ENCODE measurements around the gene HTRA3.
"Not testable (repeated sequence)": the region's sequence is repeated elsewhere in the genome, so short reads cannot be mapped to it uniquely, and the experiment has no call there.

HTRA3 gene

DNA sequence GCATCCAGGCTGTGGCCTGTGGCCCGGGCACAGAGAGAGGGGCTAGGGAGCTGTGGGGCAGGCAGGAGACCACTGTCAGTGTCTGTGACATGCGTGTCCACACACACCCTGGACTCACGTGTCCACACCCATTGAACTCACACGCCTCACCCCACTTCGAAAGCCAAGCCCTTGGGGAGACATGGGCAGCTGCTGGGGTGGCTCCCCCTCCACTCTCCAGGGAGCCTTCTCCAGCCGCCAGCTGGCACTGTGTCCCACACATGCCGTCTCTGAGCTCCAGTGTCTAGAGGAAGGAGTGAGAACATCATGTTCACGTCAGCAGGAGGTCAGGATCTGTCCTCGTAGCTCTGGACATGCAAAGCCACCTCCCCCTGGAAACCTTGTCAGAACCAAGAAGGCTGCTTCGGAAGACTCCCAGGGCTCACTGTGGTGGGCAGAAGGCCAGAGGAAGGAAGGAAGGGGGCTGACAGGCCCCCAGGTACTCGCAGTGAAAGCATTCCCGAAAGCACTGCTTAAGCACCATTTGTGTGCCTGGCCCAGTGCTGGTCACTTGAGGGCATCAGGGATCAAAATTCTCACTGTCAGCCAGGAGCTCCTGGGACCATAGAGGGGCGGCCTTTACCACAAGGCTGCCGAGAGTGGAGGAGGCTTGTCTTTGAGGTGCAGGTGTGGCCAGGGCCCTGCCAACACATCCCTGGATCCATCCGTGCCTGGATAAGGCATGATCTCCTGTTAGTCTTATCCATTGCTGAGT lies 61.4 kb downstream of the HTRA3 start:
- DNase-seq, result no peak

GRCh38 chr4:8331575-8331955 lies 62.0 kb downstream of the HTRA3 start:
- no peak for DNase-seq

DNA sequence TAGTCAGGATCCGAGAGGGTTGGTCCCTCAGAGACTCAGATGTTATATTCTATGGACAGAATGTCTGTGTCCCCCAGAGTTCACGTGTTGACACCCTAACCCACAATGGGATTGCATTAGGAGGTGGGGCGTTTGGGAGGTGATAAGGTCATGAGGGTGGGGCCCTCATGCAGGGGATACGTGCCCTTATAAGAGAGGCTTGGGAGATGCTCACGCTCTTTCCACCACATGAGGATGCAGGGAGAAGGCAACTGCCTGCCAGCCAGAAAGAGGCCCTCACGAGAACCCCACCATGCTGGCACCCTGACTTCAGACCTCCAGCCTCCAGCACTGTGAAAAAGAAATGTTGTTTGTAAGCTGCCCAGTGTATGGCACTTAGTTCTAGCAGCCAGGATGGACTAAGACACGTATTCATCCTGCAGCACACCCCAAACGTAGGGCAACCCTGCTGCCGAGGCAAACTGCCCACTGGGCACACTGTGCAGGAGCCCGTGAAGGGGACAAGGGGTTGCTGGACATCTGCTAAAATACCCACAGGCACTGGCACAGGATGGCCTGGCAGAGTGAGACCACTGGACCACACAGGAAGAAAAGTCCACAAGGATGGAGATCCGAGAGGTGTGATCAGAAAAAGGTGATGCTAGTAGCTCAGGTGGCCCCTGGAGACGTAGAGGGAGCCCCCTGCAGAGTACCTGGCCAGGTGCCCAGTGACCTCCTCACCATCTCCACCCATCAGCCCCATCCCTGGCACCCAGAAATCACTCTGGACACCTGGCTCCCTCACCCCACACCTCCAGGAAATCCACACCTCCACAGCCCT lies 62.7 kb downstream of the HTRA3 start:
- no peak for DNase-seq

- no peak for DNase-seq
Observed at GRCh38 chr4:8332891-8333331, 63.4 kb downstream of the HTRA3 start.

DNA sequence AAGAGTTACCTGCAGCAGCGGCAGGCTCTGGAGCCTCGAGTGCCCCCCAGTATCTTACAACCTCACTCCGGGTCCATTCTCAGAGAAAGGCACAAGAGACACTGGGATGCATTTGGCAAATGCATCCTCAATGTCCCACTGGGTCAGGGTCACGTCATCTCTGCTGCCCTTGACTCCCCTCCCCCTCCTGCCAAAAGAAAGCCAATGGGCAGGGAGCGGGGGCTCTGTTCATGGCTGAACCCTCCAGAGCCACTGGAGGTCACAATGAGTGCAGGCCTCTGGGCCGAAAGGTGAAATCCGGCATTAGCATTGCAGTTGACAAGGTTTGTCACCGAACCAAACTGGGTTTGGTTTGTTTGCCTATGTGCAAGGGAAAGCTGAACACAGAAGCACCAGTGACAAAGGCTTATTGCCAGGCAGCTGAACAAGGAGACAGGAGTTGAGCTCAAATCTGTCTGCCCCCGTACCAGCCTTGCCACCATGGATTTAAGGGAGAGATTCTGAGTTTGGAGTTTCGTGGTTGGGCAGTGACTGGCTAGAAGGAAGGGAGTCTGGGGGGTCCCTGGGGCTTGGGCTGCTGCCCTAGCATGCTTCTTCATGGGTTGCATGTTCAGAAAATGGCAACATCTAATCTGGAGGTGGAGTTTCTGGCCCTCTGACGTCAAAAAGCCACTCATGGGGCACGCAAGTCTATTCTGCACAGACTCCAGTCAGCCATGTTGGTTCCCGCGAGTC lies 64.3 kb downstream of the HTRA3 start:
- no peak for DNase-seq

GRCh38 chr4:8334786-8335460 lies 65.4 kb downstream of the HTRA3 start:
- no peak for DNase-seq

- no peak for DNase-seq
Observed at GRCh38 chr4:8335848-8336247, 66.3 kb downstream of the HTRA3 start.

DNA sequence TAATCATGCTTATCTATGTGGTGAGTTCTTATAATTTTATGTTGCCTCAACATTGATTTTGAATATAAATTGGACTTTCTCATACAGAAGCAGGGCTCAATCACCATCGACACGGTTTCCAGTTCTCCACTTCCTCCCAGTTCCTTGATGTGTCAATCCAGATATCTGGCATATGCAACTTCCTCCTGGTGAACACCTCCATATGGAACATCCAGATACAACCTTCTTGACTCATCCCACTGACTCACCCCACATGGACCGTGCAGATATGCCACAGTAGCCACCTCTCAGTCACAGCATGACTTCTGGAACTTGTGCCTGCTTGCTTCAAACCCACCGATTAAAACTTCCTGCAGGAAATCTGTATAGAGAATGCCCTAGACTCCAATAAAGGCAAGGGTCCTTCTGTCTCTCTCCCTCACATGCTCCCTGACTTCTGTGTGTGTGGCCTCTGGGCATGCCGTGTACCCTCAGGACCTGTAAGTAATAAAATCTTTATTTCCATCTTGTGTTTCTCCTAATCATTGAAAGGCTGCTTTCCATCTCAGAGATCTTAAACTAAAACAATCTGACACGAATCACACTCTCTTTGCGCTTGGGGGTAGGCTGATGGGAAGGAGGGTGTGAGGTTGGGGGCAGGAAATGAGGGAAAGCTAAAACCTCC lies 67.0 kb downstream of the HTRA3 start:
- no peak for DNase-seq

DNA sequence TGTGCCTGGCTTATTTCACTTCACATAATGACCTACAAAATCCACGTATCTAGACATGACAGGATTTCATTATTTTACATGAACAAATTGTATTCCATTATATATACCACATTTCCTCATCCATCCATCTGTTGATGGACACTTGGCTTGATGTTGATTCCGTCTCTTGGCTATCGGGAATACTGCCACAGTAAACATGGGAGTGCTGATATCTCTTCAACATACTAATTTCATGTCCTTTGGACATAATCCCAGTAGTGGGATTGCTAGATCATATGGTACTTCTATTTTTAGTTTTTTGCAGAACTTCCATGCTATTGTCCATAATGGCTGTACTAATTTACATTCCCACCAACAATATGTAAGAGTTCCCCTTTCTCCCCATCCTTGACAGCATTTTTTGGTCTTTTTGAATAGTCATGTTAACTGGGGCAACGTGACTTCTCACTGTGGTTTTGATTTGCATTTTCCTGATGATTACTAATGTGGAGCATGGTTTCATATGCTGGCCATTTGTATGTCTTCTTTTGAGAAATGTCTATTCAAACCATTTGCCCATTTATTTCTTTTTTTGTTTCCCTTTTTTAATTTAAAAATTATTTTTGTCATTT lies 68.9 kb downstream of the HTRA3 start:
- DNase-seq, result no peak

- no peak for DNase-seq
Observed at GRCh38 chr4:8340781-8341241, 71.3 kb downstream of the HTRA3 start.

GRCh38 chr4:8341281-8341680 lies 71.7 kb downstream of the HTRA3 start:
- DNase-seq, result not testable (repeated sequence)

- no peak for DNase-seq
Observed at GRCh38 chr4:8341691-8342090, 72.1 kb downstream of the HTRA3 start.

GRCh38 chr4:8342651-8343261 lies 73.2 kb downstream of the HTRA3 start:
- no peak for DNase-seq

GRCh38 chr4:8343262-8343966 lies 73.9 kb downstream of the HTRA3 start:
- DNase-seq, result no peak

GRCh38 chr4:8343967-8344331 lies 74.4 kb downstream of the HTRA3 start:
- DNase-seq, result no peak

DNA sequence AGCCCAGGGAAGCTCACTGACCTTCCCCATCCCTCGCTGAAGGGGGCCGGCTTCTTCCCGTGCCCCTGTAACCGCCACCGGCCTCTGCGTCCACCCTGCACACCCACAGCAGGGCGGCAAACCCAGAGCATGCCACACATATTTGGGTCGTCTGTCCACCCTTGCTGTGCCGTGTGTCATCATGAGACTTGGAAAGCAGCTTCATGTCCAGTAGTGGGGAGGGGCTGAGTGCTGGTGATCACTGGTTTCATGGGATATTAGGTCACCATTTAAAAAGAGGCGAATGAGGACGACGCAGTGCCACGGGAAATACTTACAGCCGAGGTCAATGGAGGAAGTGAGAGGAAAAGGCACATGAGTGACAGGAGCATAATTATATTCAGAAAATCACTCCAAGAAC lies 74.8 kb downstream of the HTRA3 start:
- no peak for DNase-seq

DNA sequence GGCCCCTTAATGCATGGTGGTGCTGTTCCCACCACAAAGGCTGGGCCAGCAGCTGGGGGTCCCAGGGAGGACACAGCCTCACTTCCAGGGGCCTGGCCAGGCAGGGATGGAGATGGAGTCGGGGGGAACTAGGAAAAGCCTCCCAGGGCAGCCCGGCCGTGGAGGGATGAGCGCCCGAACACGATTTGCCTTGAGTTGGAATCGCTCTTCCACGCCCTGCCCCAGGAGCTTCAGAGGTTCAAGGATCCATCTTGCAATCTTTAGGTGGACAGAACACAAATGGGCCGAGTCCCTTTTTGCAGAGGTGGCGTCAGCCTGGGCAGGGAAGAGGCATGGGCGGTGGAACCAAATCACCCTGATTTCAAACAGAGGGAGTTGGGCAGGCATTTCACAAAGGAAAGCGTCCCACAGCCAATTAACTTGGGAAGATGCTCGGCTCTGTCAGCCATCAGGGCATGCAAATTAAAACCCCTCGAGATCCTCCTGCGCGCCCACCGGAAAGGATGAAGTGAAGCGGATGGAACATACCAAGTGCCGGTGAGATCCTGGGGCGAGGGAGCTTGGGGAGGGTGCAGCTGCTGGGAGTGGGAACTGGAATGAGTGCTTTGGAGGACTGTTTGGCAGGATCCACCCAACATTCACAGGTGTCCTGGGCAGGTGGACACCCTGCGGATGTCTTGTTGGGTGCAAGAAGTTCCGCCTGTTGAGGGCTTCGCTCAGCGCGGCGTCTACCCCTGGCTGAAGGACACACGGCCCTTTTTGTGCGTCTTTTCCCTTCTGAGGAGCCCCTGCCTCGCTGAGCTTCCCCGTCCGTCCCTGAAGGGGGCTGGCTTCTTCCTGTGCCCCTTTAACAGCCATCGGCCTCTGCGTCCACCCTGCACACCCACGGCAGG lies 75.7 kb downstream of the HTRA3 start:
- DNase-seq, result no peak

- no peak for DNase-seq
Observed at GRCh38 chr4:8345946-8346814, 76.6 kb downstream of the HTRA3 start.

Data from activated CD8-positive, alpha-beta memory T cell treated with anti-CD3 and anti-CD28 coated beads for 24 hours (primary cell).